Eye (tissue), 1 donor: ENCODE results near the gene CBR1.

ENCODE experiments used
- DNase-seq: peaks from one replicate; pipeline ENCODE4 v3.0.0-alpha.2; 2015

Gene CBR1

DNA sequence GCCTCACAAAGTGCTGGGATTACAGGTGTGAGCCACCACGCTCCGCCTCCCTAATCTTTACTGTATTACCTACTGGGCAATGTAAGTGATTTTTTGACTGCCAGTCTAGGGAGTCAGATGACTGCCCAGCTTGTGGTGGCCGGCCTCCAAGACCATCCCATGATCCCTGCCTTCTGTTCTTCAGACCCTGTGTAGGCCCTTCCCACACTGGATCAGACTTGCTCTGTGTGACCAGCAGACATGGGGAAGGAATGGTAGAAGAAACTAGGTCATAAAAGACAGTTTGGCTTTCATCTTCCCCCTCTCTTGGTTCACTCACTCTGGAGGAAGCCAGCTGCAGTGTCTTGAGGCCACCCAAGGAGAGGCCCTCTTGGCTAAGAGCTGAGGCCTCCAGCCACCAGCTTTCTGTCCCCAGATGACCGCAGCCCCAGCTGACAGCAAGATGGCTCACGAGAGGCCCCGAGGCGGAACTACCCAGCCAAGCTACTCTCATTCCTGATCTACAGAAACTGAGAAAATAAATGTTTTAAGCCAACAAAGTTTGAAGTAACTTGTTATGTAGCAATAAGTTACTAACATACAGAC is 50.6 kb downstream of the CBR1 start:
- no peak for DNase-seq
